ENCODE measurements around the gene FRMD1.

DNA sequence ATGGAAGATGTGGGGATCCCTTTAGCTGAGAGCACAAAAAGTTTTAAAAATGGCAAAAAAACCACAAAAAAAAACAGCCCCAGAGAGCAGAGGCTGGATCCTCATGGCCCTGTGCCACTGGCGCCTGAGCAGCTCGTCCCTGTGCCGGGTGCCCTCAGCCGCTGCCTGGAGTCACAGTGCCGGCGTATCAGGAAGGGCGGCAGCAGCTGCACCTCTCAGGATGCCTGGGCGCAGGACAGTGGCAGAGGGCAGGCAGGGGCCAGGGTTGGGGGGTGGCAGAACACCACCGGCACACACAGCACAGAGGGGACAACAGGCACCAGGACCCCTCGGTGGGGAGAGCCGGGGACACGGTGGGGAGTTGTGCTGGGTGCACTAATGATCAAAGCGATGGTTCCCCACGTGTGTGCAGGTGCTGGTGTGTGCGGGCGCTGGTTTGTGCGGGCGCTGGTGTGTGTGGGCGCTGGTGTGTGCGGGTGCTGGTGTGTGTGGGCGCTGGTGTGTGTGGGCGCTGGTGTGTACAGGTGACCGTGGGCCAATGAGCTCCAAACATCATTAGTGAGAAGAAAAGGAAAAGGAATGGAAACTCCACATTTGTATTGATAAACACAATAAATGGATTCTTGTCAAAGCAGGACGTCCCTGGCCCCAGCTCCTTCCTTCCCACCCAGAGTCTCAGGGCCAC, 1.5 kb upstream of the FRMD1 start:
- no peak for TF ChIP-seq POLR2A (IDR thresholded peaks at IDR 0.05; ENCODE audit: borderline replicate concordance, extremely low read depth, insufficient read depth, insufficient read length)
- TF ChIP-seq, protein P1, sequence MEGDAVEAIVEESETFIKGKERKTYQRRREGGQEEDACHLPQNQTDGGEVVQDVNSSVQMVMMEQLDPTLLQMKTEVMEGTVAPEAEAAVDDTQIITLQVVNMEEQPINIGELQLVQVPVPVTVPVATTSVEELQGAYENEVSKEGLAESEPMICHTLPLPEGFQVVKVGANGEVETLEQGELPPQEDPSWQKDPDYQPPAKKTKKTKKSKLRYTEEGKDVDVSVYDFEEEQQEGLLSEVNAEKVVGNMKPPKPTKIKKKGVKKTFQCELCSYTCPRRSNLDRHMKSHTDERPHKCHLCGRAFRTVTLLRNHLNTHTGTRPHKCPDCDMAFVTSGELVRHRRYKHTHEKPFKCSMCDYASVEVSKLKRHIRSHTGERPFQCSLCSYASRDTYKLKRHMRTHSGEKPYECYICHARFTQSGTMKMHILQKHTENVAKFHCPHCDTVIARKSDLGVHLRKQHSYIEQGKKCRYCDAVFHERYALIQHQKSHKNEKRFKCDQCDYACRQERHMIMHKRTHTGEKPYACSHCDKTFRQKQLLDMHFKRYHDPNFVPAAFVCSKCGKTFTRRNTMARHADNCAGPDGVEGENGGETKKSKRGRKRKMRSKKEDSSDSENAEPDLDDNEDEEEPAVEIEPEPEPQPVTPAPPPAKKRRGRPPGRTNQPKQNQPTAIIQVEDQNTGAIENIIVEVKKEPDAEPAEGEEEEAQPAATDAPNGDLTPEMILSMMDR (IDR thresholded peaks at IDR 0.05 in 2 of 3, conservative IDR thresholded peaks at IDR 0.05 in 1 of 3; ENCODE audit: borderline replicate concordance in 1 of 3, insufficient read depth in 1 of 3, low read depth in 2 of 3, low read length in 2 of 3): no peak
- no peak for TF ChIP-seq POLR2AphosphoS5 (IDR thresholded peaks at IDR 0.05; ENCODE audit: low read depth, low read length)

Data from HCT116 (cell line).